Activated naive CD4-positive, alpha-beta T cell treated with anti-CD3 and anti-CD28 coated beads, Interleukin-2, amount 50 U/mL, for 16 hours (primary cell): ENCODE results near the gene THTPA.
A peak's percentile ranks its signal among the peaks of the same experiment; 100 is the strongest.
"Not testable (repeated sequence)": the region's sequence is repeated elsewhere in the genome, so short reads cannot be mapped to it uniquely, and the experiment has no call there.

Experiments
- DNase-seq: peaks from one replicate; pipeline ENCODE4 v3.0.0-alpha.2; 2020

The THTPA gene

GRCh38 chr14:23588884-23589598 is 33.0 kb downstream of the THTPA start:
- DNase-seq, result peak; percentile 78

GRCh38 chr14:23589606-23590005 is 33.5 kb downstream of the THTPA start:
- DNase-seq, result no peak

- DNase-seq, result no peak
Observed at GRCh38 chr14:23590198-23590597, 34.1 kb downstream of the THTPA start.

GRCh38 chr14:23594191-23594590 is 38.1 kb downstream of the THTPA start:
- not testable (repeated sequence) for DNase-seq

GRCh38 chr14:23600322-23600707 is 44.2 kb downstream of the THTPA start:
- DNase-seq, result no peak

- no peak for DNase-seq
Observed at GRCh38 chr14:23600806-23601205, 44.7 kb downstream of the THTPA start.

- no peak for DNase-seq
Observed at GRCh38 chr14:23601424-23601823, 45.4 kb downstream of the THTPA start.

- DNase-seq, result no peak
Observed at GRCh38 chr14:23601845-23602180, 45.7 kb downstream of the THTPA start.

- DNase-seq, result no peak
Observed at GRCh38 chr14:23602181-23603095, 46.4 kb downstream of the THTPA start.

- DNase-seq, result no peak
Observed at GRCh38 chr14:23603103-23603502, 47.0 kb downstream of the THTPA start.

GRCh38 chr14:23604148-23604547 is 48.1 kb downstream of the THTPA start:
- DNase-seq, result no peak

GRCh38 chr14:23604675-23605170 is 48.7 kb downstream of the THTPA start:
- no peak for DNase-seq

- DNase-seq, result no peak
Observed at GRCh38 chr14:23605931-23606585, 50.0 kb downstream of the THTPA start.

- DNase-seq, result no peak
Observed at GRCh38 chr14:23608454-23608853, 52.4 kb downstream of the THTPA start.

- no peak for DNase-seq
Observed at GRCh38 chr14:23609001-23609400, 52.9 kb downstream of the THTPA start.

GRCh38 chr14:23609411-23610089 is 53.5 kb downstream of the THTPA start:
- not testable (repeated sequence) for DNase-seq
